ENCODE results near the gene PLCL2. TPM values are rescaled to one million over a fixed set of nuclear protein-coding genes. Genes with fewer than 3 reads are reported as not detected.

The PLCL2 gene
- total RNA-seq, 1 donor from 2014 or later = 1.6 TPM

DNA sequence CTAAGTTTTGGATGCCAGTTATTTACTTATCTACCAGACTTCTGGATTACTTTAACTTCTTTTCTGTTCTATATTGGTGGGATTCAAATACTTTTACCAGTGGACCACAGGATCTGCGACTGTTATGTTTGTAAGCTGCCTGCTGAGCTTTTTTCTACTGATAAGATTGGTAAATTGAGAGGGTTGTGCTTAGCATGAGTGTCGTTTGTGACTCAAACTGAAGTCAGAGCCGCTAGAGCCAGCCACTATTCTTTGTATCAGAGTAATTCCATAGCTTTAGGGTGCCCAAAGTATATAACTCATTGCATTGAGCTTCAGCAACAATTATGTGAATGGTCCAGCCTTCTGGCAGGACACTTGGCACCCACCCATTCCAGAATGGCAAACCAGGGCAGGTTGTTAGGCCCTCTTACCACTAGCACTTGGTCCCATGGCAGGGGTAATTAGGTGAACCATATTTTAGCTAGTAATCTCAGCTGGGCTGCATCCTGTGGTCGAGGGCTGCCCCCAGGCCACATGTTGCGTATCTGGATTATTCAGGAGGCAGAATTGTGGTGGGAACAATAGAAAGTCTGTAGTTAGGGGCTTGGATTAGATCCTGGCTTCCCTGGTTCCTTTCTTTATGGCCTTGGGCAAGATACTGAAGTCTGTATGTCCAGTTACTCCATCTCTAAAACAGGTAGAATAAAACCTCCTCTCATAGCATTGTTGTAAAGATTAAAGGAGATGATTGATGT, 6.0 kb downstream of the PLCL2 start:
- FAIRE-seq (no peak), DNase-seq (ENCODE audit: low read depth) (peak; percentile 15)
- TF ChIP-seq, protein P1, sequence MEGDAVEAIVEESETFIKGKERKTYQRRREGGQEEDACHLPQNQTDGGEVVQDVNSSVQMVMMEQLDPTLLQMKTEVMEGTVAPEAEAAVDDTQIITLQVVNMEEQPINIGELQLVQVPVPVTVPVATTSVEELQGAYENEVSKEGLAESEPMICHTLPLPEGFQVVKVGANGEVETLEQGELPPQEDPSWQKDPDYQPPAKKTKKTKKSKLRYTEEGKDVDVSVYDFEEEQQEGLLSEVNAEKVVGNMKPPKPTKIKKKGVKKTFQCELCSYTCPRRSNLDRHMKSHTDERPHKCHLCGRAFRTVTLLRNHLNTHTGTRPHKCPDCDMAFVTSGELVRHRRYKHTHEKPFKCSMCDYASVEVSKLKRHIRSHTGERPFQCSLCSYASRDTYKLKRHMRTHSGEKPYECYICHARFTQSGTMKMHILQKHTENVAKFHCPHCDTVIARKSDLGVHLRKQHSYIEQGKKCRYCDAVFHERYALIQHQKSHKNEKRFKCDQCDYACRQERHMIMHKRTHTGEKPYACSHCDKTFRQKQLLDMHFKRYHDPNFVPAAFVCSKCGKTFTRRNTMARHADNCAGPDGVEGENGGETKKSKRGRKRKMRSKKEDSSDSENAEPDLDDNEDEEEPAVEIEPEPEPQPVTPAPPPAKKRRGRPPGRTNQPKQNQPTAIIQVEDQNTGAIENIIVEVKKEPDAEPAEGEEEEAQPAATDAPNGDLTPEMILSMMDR (IDR thresholded peaks at IDR 0.05; ENCODE audit: insufficient read depth, low read length, severe bottlenecking) = no peak
- Histone ChIP-seq H3K27me3 (ENCODE audit: control insufficient read depth, insufficient read depth, low read length) (no peaks in the 10 kb centered on the region), H3K4me3 (ENCODE audit: low read depth, low read length) (no peak overlapping the region), H3K36me3 (ENCODE audit: control insufficient read depth, insufficient read depth, low read length) (no peaks in the 10 kb centered on the region)

DNA sequence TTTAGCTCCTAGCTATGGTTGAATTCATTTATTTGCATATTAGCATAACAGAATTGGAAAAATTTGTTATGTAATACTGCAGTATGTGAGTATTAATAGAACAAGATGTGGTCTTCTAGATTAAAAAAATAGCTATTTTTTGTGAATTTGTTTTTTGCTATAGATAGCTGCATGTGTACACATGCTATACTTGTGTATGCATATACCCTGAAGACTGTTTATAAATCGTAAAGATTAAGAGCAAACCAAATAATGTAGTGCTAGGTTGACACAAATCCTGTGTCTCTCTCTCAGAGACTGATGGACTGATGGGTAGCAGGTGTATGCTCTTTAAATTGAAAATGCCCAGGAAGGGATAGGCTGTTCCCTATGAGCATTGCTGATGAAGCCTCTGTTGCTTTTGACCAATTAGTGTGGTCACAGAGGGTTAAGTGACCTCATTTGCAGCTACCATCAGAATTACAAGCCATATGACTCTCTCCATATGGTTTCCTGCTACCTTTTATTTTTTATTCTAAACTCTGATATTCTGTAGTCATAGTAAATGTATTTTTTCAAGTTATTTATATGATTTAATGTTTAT, 9.0 kb downstream of the PLCL2 start:
- Histone ChIP-seq H3K4me3 (ENCODE audit: low read depth, low read length) (no peak overlapping the region), H3K36me3 (ENCODE audit: control insufficient read depth, insufficient read depth, low read length) (no peaks in the 10 kb centered on the region), H3K27me3 (ENCODE audit: control insufficient read depth, insufficient read depth, low read length) (no peaks in the 10 kb centered on the region)
- DNase-seq (ENCODE audit: low read depth) = no peak
- TF ChIP-seq, protein P1 (IDR thresholded peaks at IDR 0.05; ENCODE audit: insufficient read depth, low read length, severe bottlenecking) = no peak
- FAIRE-seq = no peak

DNA sequence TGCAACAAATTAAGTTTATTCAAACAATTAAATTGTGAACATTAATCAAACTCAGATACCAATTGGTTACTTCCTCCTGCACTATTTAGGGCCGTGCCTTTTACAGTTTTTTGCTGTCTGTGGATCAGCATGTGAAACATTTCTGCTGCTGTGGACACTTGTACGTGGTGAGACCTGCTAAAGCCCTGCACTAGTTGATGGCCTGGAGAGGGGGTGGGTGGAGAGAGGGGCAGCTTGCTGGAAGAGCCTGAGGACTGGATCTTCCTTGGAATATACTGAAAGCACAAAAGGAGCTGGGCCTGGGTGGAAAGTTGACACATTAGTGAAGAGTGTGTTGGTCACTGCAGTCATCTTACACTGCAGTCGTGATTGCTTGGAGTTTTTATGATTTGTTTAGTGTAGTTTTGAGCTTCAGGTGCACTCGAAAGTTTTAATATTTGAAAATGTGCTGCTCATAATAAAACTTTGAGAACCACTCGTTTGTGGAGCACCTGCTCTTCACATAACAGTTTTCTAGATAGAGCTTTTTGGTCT, 11.4 kb downstream of the PLCL2 start:
- no peak for DNase-seq (ENCODE audit: low read depth)
- no peaks in the 10 kb centered on the region for H3K27me3 ChIP-seq (ENCODE audit: control insufficient read depth, insufficient read depth, low read length)
- H3K4me3 ChIP-seq (ENCODE audit: low read depth, low read length) = no peak overlapping the region
- TF ChIP-seq, protein P1 (IDR thresholded peaks at IDR 0.05; ENCODE audit: insufficient read depth, low read length, severe bottlenecking) = no peak
- no peak for FAIRE-seq
- H3K36me3 ChIP-seq (ENCODE audit: control insufficient read depth, insufficient read depth, low read length) = no peaks in the 10 kb centered on the region

DNA sequence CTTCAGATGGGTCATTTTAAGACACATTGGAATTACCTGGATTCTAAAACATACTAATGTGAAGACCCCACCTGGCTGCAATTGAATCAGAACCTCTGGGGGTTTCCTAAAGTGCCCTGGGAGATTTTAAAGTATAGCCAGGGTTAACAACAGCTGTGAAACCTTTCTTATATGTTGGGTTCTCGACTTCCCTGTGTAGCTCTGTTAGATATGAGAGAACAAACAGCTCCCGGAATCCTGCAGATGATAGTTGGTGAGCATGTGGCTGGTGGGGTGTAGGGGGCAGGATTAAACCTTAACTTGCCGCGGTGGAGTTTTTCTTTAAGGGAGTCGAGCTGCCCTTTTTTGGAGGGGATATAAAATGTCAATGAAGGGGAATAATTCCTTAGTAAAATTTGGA, 12.1 kb downstream of the PLCL2 start:
- no peak overlapping the region for H3K4me3 ChIP-seq (ENCODE audit: low read depth, low read length)
- no peak for DNase-seq (ENCODE audit: low read depth)
- no peaks in the 10 kb centered on the region for H3K36me3 ChIP-seq (ENCODE audit: control insufficient read depth, insufficient read depth, low read length)
- no peak for FAIRE-seq
- TF ChIP-seq, protein P1 (IDR thresholded peaks at IDR 0.05; ENCODE audit: insufficient read depth, low read length, severe bottlenecking) = no peak
- H3K27me3 ChIP-seq (ENCODE audit: control insufficient read depth, insufficient read depth, low read length) = peaks cover 2% of the 10 kb centered on the region

DNA sequence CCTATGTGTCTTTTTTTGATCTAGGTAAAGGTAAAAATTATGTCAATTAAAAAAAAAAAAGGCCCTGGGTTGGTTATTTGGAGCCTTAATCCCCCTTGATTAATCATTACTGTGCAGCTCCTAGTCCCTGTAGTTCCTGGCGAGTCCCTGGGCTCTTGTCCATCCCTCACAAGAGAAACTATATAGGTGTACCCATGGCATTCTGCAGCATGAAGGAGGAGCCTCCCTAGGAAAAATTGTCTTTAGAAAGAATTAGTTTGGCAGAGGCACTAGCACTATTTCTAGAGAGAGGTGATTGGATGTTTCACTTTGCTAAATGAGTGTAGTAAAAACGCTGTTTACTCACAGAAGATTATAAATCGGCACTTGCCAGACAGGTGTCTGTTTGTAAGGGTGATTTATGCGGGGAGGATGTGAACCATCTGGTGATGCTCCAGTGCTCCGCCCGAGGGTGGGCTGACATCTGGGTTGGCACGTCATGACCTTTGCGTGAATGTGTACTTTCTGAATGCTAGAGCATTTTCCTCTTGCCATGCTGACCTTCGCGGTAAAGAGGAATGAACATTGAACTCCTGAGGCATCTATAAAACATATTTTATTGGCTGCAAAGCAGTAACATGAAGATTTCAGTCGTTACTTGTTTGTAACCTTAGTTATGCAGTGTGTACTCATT, 12.6 kb downstream of the PLCL2 start:
- TF ChIP-seq, protein P1 (IDR thresholded peaks at IDR 0.05; ENCODE audit: insufficient read depth, low read length, severe bottlenecking) = no peak
- FAIRE-seq = no peak
- H3K27me3 ChIP-seq (ENCODE audit: control insufficient read depth, insufficient read depth, low read length) = peaks cover 2% of the 10 kb centered on the region
- H3K36me3 ChIP-seq (ENCODE audit: control insufficient read depth, insufficient read depth, low read length) = no peaks in the 10 kb centered on the region
- DNase-seq (ENCODE audit: low read depth) = no peak
- H3K4me3 ChIP-seq (ENCODE audit: low read depth, low read length) = no peak overlapping the region

Measured in bronchial epithelial cell (primary cell).